GM19438 (cell line): ENCODE data around the gene CRHR1.
"Not testable (repeated sequence)": the region's sequence is repeated elsewhere in the genome, so short reads cannot be mapped to it uniquely, and the experiment has no call there.

Experiments used
- ATAC-seq: cut with Tn5 transposase; IDR thresholded peaks from one replicate; pipeline ENCODE4 v1.9.1; 2021; ENCODE audit warnings: low read depth; ENCODE audit not compliant: unreplicated experiment

CRHR1 gene

DNA sequence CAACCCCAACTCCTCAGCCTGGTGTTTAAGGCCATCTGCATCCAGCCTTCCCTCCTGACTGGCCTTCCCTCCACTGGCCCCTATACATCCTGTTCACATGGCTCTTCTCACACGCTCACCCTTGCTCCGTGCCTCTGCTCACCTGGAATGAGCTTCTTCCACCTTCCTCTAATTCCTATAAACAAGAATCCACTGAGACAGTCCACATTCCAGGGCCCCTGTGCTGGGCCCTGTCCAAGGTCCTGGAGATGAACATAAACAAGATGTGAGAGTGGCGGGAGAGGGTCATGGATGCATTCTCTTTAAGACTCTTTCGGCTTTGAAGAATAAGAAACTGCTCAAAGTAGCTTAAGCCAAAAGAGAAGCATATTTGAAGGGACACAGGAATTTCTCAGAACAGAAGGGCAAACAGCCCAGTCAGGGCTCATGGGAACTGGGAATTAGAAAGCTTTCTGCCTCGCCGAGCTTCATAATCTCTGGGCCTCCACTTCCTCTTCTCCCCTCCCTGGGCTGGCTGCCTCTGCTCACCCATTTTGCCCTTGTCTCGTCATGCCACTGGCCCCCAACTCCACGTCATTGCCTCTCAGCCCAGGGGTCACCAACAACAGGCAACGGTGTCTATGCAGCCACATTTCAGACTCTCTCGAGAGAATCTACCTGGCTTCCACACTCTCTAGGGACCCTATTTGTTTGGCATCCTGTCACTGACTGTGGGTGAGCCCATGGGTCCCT lies 74.0 kb downstream of the CRHR1 start:
- no peak for ATAC-seq

GRCh38 chr17:45861165-45861564 lies 77.0 kb downstream of the CRHR1 start:
- no peak for ATAC-seq

DNA sequence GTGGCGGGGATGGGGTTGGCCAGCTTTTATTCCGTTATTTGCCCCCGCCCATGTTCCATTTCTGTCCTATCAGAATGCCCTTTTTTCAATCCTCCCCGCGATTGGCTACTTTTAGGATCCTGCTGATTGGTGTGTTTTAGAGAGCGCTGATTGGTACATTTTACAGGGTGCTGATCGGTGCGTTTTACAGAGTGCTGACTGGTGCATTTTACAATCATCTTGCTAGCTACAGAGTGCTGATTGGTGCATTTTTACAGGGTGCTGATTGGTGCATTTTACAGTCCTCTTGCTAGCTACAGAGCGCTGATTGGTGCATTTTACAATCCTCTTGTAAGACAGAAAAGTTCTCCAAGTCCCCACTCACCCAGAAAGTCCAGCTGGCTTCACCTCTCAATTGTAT lies 78.0 kb downstream of the CRHR1 start:
- not testable (repeated sequence) for ATAC-seq

GRCh38 chr17:45863857-45864654 lies 79.9 kb downstream of the CRHR1 start:
- ATAC-seq = no peak

- ATAC-seq = no peak
Observed at GRCh38 chr17:45867171-45867570, 83.1 kb downstream of the CRHR1 start.

- ATAC-seq = no peak
Observed at GRCh38 chr17:45867702-45868101, 83.6 kb downstream of the CRHR1 start.

DNA sequence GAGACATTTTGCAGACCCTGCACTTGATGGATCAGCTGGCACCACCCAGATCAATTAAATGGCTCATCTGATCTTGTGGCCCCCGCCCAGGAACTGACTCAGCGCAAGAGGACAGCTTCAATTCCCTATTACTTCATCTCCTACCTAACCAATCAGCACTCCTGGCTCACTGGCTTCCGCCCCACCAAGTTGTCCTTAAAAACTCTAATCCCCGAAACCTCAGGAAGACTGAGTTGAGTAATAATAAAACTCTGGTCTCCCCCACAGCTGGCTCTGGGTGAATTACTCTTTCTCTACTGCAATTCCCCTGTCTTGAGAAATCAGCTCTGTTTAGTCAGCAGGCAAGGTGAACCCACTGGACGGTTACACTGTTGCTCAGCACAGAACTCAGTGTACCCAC lies 84.2 kb downstream of the CRHR1 start:
- ATAC-seq = no peak

- ATAC-seq = no peak
Observed at GRCh38 chr17:45869676-45870341, 85.7 kb downstream of the CRHR1 start.

- ATAC-seq = no peak
Observed at GRCh38 chr17:45870342-45870974, 86.3 kb downstream of the CRHR1 start.

- ATAC-seq = no peak
Observed at GRCh38 chr17:45871718-45872117, 87.6 kb downstream of the CRHR1 start.

- no peak for ATAC-seq
Observed at GRCh38 chr17:45873728-45874127, 89.6 kb downstream of the CRHR1 start.

- no peak for ATAC-seq
Observed at GRCh38 chr17:45874151-45874550, 90.0 kb downstream of the CRHR1 start.

DNA sequence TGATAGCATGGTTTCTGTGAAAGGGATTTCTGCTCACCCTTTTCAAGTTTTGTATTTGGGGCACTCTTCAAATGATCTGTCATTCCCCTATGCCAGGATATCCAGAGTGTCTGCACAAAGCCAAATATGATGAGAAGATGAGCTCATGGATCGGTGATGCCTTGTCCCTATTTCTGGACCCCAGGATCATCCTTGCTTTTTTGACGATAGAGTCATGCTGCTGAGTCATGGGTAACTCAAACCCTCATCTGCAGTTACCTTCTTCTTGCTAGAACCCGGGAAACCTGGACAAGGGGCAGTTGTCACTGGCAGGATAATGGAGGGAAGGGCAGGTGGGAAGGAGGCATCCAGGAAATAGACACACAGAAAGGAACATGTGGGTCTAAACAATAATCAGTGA lies 92.4 kb downstream of the CRHR1 start:
- ATAC-seq = no peak

DNA sequence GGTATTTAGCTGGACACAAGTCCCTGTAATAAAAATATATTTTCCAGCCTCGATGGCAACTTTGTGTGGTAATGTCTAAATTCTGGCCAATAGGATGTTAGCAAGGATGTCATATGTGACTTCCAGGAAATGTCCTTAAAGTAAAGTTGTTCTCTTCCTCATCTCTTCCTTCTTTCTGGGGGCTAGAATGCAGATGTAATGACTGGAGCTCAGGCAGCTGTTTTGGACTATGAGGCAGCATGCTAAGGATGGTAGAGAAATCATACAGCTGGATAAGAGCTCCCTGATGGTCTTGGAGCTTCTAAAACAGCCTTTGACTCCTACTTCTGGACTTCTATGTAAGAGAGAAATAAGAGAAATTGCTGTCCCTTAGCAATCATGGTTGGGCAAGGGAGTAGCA lies 93.3 kb downstream of the CRHR1 start:
- no peak for ATAC-seq

DNA sequence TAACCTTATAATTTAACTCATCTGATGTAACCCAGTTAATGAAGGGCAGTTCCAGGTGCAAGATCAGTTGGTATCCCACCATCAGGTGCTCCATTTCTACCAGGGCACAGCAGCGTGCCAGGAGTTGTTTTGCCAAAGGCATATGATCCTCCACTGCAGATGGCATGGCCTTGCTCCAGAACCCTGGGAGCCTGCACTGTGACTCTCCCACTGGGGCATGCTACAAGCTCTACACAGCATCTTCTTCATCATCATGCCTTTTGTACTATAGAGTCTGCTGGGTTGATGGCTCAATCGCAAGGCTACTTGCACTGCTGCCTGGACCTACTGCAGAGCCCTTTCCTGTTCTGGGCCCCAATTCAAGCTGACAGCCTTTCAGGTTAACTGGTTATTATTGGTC lies 98.9 kb downstream of the CRHR1 start:
- no peak for ATAC-seq
